HepG2 (cell line): ENCODE measurements around the gene ABO. TPM values are rescaled to one million over a fixed set of nuclear protein-coding genes. Genes with fewer than 3 reads are reported as not detected.

ENCODE experiments used
- ASH2L ChIP-seq: fragments of 300-600, 200-600 bp; sonication (generic); IDR thresholded peaks from 2 replicates; pipeline ENCODE4 v1.7.0; 2017; ENCODE audit warnings: low read depth, mild to moderate bottlenecking, moderate library complexity, mixed read lengths, low read length; ENCODE audit not compliant: insufficient read length
- RORA ChIP-seq: sonication (generic); formaldehyde crosslinking; IDR thresholded peaks from 2 replicates; pipeline ENCODE4 v1.5.0; 2020; ENCODE audit warnings: mild to moderate bottlenecking, missing genetic modification reagents, moderate library complexity
- ZNF264 ChIP-seq: sonication (generic); formaldehyde crosslinking; IDR thresholded peaks from 2 replicates; pipeline ENCODE4 v1.4.0; 2020; ENCODE audit warnings: missing genetic modification reagents
- ZNF292 ChIP-seq: sonication (generic); formaldehyde crosslinking; IDR thresholded peaks from 2 replicates; pipeline ENCODE4 v1.8.1; 2022; ENCODE audit warnings: mild to moderate bottlenecking, low read depth, missing genetic modification reagents, borderline replicate concordance
- ZNF646 ChIP-seq: sonication (generic); formaldehyde crosslinking; IDR thresholded peaks from 2 replicates; pipeline ENCODE4 v1.9.0; 2021; ENCODE audit warnings: mild to moderate bottlenecking, missing genetic modification reagents
- polyA plus RNA-seq, 8 experiments: library from polyadenylated mRNA; depleted of rRNA in 3 of 8; stranded (reverse) in 7 of 8; unstranded in 1 of 8; fragments of >200 nt; fragmentation: Illumina TruSeq in 4 of 8; extraction: Trizol in 4 of 8; gene quantifications; 2 replicates each; pipeline versions ENCODE4 v1.2.1 to v1.2.3, GENCODE V29; 2011 to 2016; ENCODE audit warnings: low read depth in 4 of 8, missing spikeins in 1 of 8, mixed read lengths in 1 of 8; ENCODE audit not compliant: insufficient read depth in 1 of 8
- total RNA-seq, 5 experiments: library from RNA; depleted of rRNA; stranded (reverse); fragments of >200 nt; fragmentation: Illumina TruSeq; extraction: Trizol; gene quantifications; 2 replicates each; pipeline ENCODE4 v1.2.3, GENCODE V29; 2016; ENCODE audit warnings: low read depth in 1 of 5

ABO gene
- total and polyA plus RNA-seq, 2 of the 13 experiments (the other 11 are each of a cell fraction or from before 2014, with no cell fraction given), result not detected

GRCh38 chr9:133284362-133284761, 9.4 kb upstream of the ABO start (continued):
- TF ChIP-seq ZNF646 (CRISPR knock-in tag) (no peak), ZNF292 (CRISPR knock-in tag) (no peak), RORA (CRISPR knock-in tag) (no peak), ASH2L (no peak), ZNF264 (CRISPR knock-in tag) (no peak)
- TF ChIP-seq, all 625 proteins: peak for 0
